Astrocyte (in vitro differentiated cells and primary cell): ENCODE data around the gene IGLON5. TPM values are rescaled to one million over a fixed set of nuclear protein-coding genes. Genes with fewer than 3 reads are reported as not detected.
A peak's percentile ranks its signal among the peaks of the same experiment; 100 is the strongest.

Experiments
- DNase-seq: peaks from one replicate; pipeline ENCODE4 v3.0.0-alpha.2; 2010; ENCODE audit warnings: low read depth
- FAIRE-seq: peaks from 2 replicates; lab custom pipeline; 2011; peaks lifted over from hg19 to GRCh38; lab: Jason Lieb, UNC
- H2AFZ ChIP-seq: 2 replicates; pipeline ENCODE4 v1.6.0; 2012; ENCODE audit warnings: low read depth, low read length, inconsistent platforms
- H3K27ac ChIP-seq: 2 replicates; pipeline ENCODE4 v1.5.1; 2011; ENCODE audit warnings: low read depth, low read length, inconsistent platforms
- H3K27me3 ChIP-seq: 2 replicates; pipeline ENCODE4 v1.6.0; 2011; ENCODE audit warnings: low read length, inconsistent platforms; ENCODE audit not compliant: insufficient read depth
- H3K36me3 ChIP-seq: 2 replicates; pipeline ENCODE4 v1.5.1; 2011; ENCODE audit warnings: low read length, inconsistent platforms; ENCODE audit not compliant: insufficient read depth
- H3K4me1 ChIP-seq: 2 replicates; pipeline ENCODE4 v1.5.1; 2011; ENCODE audit warnings: low read length, inconsistent platforms; ENCODE audit not compliant: insufficient read depth
- H3K4me2 ChIP-seq: 2 replicates; pipeline ENCODE4 v1.6.0; 2012; ENCODE audit warnings: low read length, inconsistent platforms
- H3K4me3 ChIP-seq: 2 replicates; pipeline ENCODE4 v1.5.1; 2011; ENCODE audit warnings: low read depth, mild to moderate bottlenecking, low read length, inconsistent platforms; ENCODE audit not compliant: insufficient read depth
- H3K79me2 ChIP-seq: 2 replicates; pipeline ENCODE4 v1.6.0; 2012; ENCODE audit warnings: mild to moderate bottlenecking, low read length, inconsistent platforms; ENCODE audit not compliant: insufficient read depth
- H3K9ac ChIP-seq: 2 replicates; pipeline ENCODE4 v1.6.0; 2012; ENCODE audit warnings: mild to moderate bottlenecking, low read length, inconsistent platforms
- H3K9me3 ChIP-seq: 2 replicates; pipeline ENCODE4 v1.5.1; 2012; ENCODE audit warnings: low read depth, mild to moderate bottlenecking, low read length, inconsistent platforms; ENCODE audit not compliant: insufficient read depth
- H4K20me1 ChIP-seq: 2 replicates; pipeline ENCODE4 v1.6.0; 2012; ENCODE audit warnings: low read length, inconsistent platforms; ENCODE audit not compliant: insufficient read depth
- H3K27ac Mint-ChIP-seq: one replicate; pipeline ENCODE4 v1.8.0; 2021; ENCODE audit warnings: mild to moderate bottlenecking, mixed read lengths; ENCODE audit not compliant: unreplicated experiment
- H3K27me3 Mint-ChIP-seq: one replicate; pipeline ENCODE4 v1.8.0; 2021; ENCODE audit warnings: low read depth, mixed read lengths; ENCODE audit not compliant: unreplicated experiment
- H3K36me3 Mint-ChIP-seq: one replicate; pipeline ENCODE4 v1.8.0; 2021; ENCODE audit warnings: low read depth, mixed read lengths; ENCODE audit not compliant: unreplicated experiment
- H3K4me1 Mint-ChIP-seq: one replicate; pipeline ENCODE4 v1.8.0; 2021; ENCODE audit warnings: low read depth, mixed read lengths; ENCODE audit not compliant: unreplicated experiment
- H3K4me3 Mint-ChIP-seq: one replicate; pipeline ENCODE4 v1.8.0; 2021; ENCODE audit warnings: mild to moderate bottlenecking, moderate library complexity, mixed read lengths; ENCODE audit not compliant: unreplicated experiment
- H3K9me3 Mint-ChIP-seq: one replicate; pipeline ENCODE4 v1.8.0; 2021; ENCODE audit warnings: mild to moderate bottlenecking, mixed read lengths; ENCODE audit not compliant: unreplicated experiment
- CTCF ChIP-seq: IDR thresholded peaks from 2 replicates; pipeline ENCODE4 v1.5.1; 2011; ENCODE audit warnings: low read depth, mild to moderate bottlenecking, inconsistent platforms, low read length, moderate library complexity; ENCODE audit not compliant: insufficient read depth
- EZH2 ChIP-seq: IDR thresholded peaks from 2 replicates; pipeline ENCODE4 v1.6.1; 2012; ENCODE audit warnings: mild to moderate bottlenecking, low read length, inconsistent platforms; ENCODE audit not compliant: insufficient read depth
- total RNA-seq: library from RNA; stranded (reverse); gene quantifications from 2 replicates; pipeline ENCODE4 v1.2.1, GENCODE V29; 2021

The IGLON5 gene
- total RNA-seq, 1 donor from 2014 or later, result 5.4 TPM

GRCh38 chr19:51341976-51342580 lies 30.6 kb downstream of the IGLON5 start, which contains the start of gene VSIG10L:
Gene VSIG10L (minus strand): TSS chr19:51342139. CDS start chr19:51342124, 15 bp downstream.
- Histone ChIP-seq H3K79me2 (no peaks in the 10 kb centered on the region), H3K27me3 (no peaks in the 10 kb centered on the region), H4K20me1 (no peaks in the 10 kb centered on the region), H3K9me3 (no peaks in the 10 kb centered on the region), H3K4me1 (peaks cover 3% of the 10 kb centered on the region), H3K4me2 (no peak within 1 kb of the TSS), H2AFZ (no peak within 1 kb of the TSS), H3K4me3 (no peak within 1 kb of the TSS), H3K9ac (no peak within 1 kb of the TSS), H3K36me3 (no peaks in the 10 kb centered on the region), H3K27ac (no peak within 1 kb of the TSS)
- no peaks in the 10 kb centered on the region for H3K4me1 Mint-ChIP-seq
- FAIRE-seq, result no peak
- TF ChIP-seq CTCF (no peak), EZH2 (no peak)
- H3K4me3 Mint-ChIP-seq, result peak within 1 kb of the TSS; percentile 74
- no peak for DNase-seq
- peaks cover 17% of the 10 kb centered on the region for H3K27me3 Mint-ChIP-seq
- no peak within 1 kb of the TSS for H3K27ac Mint-ChIP-seq
- peaks cover 10% of the 10 kb centered on the region for H3K36me3 Mint-ChIP-seq
- H3K9me3 Mint-ChIP-seq, result no peaks in the 10 kb centered on the region

GRCh38 chr19:51342631-51343569 lies 31.5 kb downstream of the IGLON5 start:
- TF ChIP-seq EZH2, result no peak
- no peak for TF ChIP-seq CTCF
- H3K27ac Mint-ChIP-seq, result no peak overlapping the region
- H2AFZ ChIP-seq, result no peak overlapping the region

More at GRCh38 chr19:51342631-51343569, 31.5 kb downstream of the IGLON5 start:
- no peak overlapping the region for H3K27ac ChIP-seq
- no peak overlapping the region for H3K9ac ChIP-seq
- peaks cover 15% of the 10 kb centered on the region for H3K36me3 Mint-ChIP-seq
- H3K79me2 ChIP-seq, result no peaks in the 10 kb centered on the region
- no peak overlapping the region for H3K4me2 ChIP-seq
- H4K20me1 ChIP-seq, result no peaks in the 10 kb centered on the region
- H3K4me3 Mint-ChIP-seq, result no peak overlapping the region
- FAIRE-seq, result no peak
- H3K27me3 Mint-ChIP-seq, result peaks cover 17% of the 10 kb centered on the region
- H3K4me3 ChIP-seq, result no peak overlapping the region
- H3K36me3 ChIP-seq, result no peaks in the 10 kb centered on the region
- no peak for DNase-seq
- H3K4me1 Mint-ChIP-seq, result no peaks in the 10 kb centered on the region
- no peaks in the 10 kb centered on the region for H3K27me3 ChIP-seq
- H3K9me3 Mint-ChIP-seq, result no peaks in the 10 kb centered on the region
- H3K4me1 ChIP-seq, result peaks cover 3% of the 10 kb centered on the region
- no peaks in the 10 kb centered on the region for H3K9me3 ChIP-seq
